K562 (cell line): ENCODE data around the gene TBC1D2. TPM values are rescaled to one million over a fixed set of nuclear protein-coding genes. Genes with fewer than 3 reads are reported as not detected.

Experiments
- ATAC-seq: fragments of 200-7000 bp; cut with Tn5 transposase; 3 replicates; pipeline ENCODE4 v1.9.1; 2020; ENCODE audit warnings: moderate library complexity
- BruUV-seq: library from RNA; stranded (reverse); fragments of 400-500 nt; replicated peaks from 2 replicates; lab custom pipeline; 2021; lab: Mats Ljungman, UMichigan
- CTCF ChIA-PET: fragments of 300-600 bp; formaldehyde crosslinking; extraction: SDS; loops from one replicate; lab custom pipeline; 2021; ENCODE audit warnings: low intra/inter-chr PET ratio; lab: Yijun Ruan, JAX
- POLR2A ChIA-PET: fragments of 300-600, 350-650 bp; sonication (Branson Sonifier 250); formaldehyde crosslinking; extraction: SDS; loops from one replicate; lab custom pipeline; 2021; ENCODE audit warnings: antibody characterized with exemption, inconsistent platforms; lab: Yijun Ruan, JAX
- DNase-seq, 4 experiments: peaks; one replicate each; pipeline versions ENCODE4 v3.0.0 to v3.0.0-alpha.2; 2011 to 2018; ENCODE audit warnings: low spot score in 3 of 4, mixed read lengths in 3 of 4; ENCODE audit errors: extremely low read depth in 1 of 4
- FAIRE-seq: peaks from 2 replicates; lab custom pipeline; 2011; peaks lifted over from hg19 to GRCh38; lab: Jason Lieb, UNC
- H2AFZ ChIP-seq: 2 replicates; pipeline ENCODE4 v1.6.0; 2011; ENCODE audit warnings: low read depth, low read length, control low read depth, inconsistent platforms
- H3K27ac ChIP-seq: fragments of 200-600 bp; 3 replicates; pipeline ENCODE4 v1.8.0; 2011; ENCODE audit warnings: low read depth, mild to moderate bottlenecking, control low read depth, inconsistent platforms, low read length, moderate library complexity, mixed read lengths; ENCODE audit errors: extremely low read depth
- H3K27me3 ChIP-seq, 2 experiments: fragments of 300-600 bp in 1 of 2; 2 replicates in 1 of 2; 3 replicates in 1 of 2; pipeline versions ENCODE4 v1.6.0 to v1.8.0; 2011; ENCODE audit warnings: inconsistent platforms in 2 of 2, low read length in 2 of 2, mild to moderate bottlenecking in 1 of 2, mixed read lengths in 1 of 2, moderate library complexity in 1 of 2; ENCODE audit not compliant: control insufficient read depth in 2 of 2, insufficient read depth in 2 of 2
- H3K36me3 ChIP-seq: fragments of 300-600 bp; 3 replicates; pipeline ENCODE4 v1.8.0; 2011; ENCODE audit warnings: mild to moderate bottlenecking, low read length, inconsistent platforms; ENCODE audit not compliant: control insufficient read depth, insufficient read depth
- H3K4me1 ChIP-seq, 2 experiments: fragments of 200-600 bp in 1 of 2; replicated peaks in 1 of 2; 2 replicates in 1 of 2; 3 replicates in 1 of 2; pipeline versions ENCODE4 v1.5.1 to v1.8.0; 2011; ENCODE audit warnings: inconsistent platforms in 2 of 2, low read length in 2 of 2, mild to moderate bottlenecking in 1 of 2, mixed read lengths in 1 of 2, moderate library complexity in 1 of 2; ENCODE audit not compliant: control insufficient read depth in 2 of 2, insufficient read depth in 2 of 2
- H3K4me2 ChIP-seq: 2 replicates; pipeline ENCODE4 v1.6.1; 2011; ENCODE audit warnings: low read length, control low read depth, inconsistent platforms, mixed read lengths; ENCODE audit not compliant: insufficient read depth
- H3K4me3 ChIP-seq: fragments of 200-600 bp; sonication (generic), shearing (Covaris generic); 2 replicates; pipeline ENCODE4 v1.5.1; 2016; ENCODE audit warnings: control low read depth, inconsistent platforms
- H3K79me2 ChIP-seq: fragments of 200-600 bp; 3 replicates; pipeline ENCODE4 v1.8.0; 2011; ENCODE audit warnings: low read length, inconsistent platforms; ENCODE audit not compliant: control insufficient read depth, insufficient read depth
- H3K9ac ChIP-seq, 2 experiments: 2 replicates each; pipeline versions ENCODE4 v1.6.0 to v1.6.1; 2011; ENCODE audit warnings: low read depth in 2 of 2, low read length in 2 of 2, control low read depth in 1 of 2, inconsistent platforms in 1 of 2, mild to moderate bottlenecking in 1 of 2, mixed read lengths in 1 of 2; ENCODE audit not compliant: insufficient read depth in 1 of 2
- H3K9me1 ChIP-seq: one replicate; pipeline ENCODE4 v1.6.0; 2011; ENCODE audit warnings: inconsistent platforms, mild to moderate bottlenecking, low read length, moderate library complexity; ENCODE audit not compliant: control insufficient read depth, insufficient read depth
- H3K9me3 ChIP-seq: replicated peaks from 2 replicates; pipeline ENCODE4 v1.5.1; 2011; ENCODE audit warnings: low read depth, low read length, inconsistent platforms; ENCODE audit not compliant: control insufficient read depth, insufficient read depth
- H4K20me1 ChIP-seq: replicated peaks from 2 replicates; pipeline ENCODE4 v1.6.1; 2011; ENCODE audit warnings: low read length, inconsistent platforms, mixed read lengths; ENCODE audit not compliant: control insufficient read depth, insufficient read depth
- MAFG ChIP-seq: fragments of 450-650 bp; conservative IDR thresholded peaks from 2 replicates; pipeline ENCODE4 v1.6.1; 2016; ENCODE audit warnings: missing genetic modification characterization, missing compliant biosample characterization
- NCOA1 ChIP-seq: fragments of 450-650 bp; IDR thresholded peaks from 2 replicates; pipeline ENCODE4 v1.6.1; 2016; ENCODE audit warnings: low read depth
- NEUROD1 ChIP-seq: fragments of 150-350 bp; IDR thresholded peaks from 2 replicates; pipeline ENCODE4 v1.6.1; 2014; ENCODE audit warnings: borderline replicate concordance, low read length, low read depth; ENCODE audit not compliant: partially characterized antibody
- THRA ChIP-seq: fragments of 450-650 bp; IDR thresholded peaks from 2 replicates; pipeline ENCODE4 v1.6.1; 2017; ENCODE audit warnings: mild to moderate bottlenecking, moderate library complexity
- ZNF184 ChIP-seq: sonication (generic); formaldehyde crosslinking; IDR thresholded peaks from 2 replicates; pipeline ENCODE4 v1.5.0; 2020; ENCODE audit warnings: missing genetic modification reagents
- ZNF395 ChIP-seq: fragments of 200-800 bp; sonication (Bioruptor generic); IDR thresholded peaks from 2 replicates; pipeline ENCODE4 v1.6.1; 2017; ENCODE audit warnings: missing genetic modification characterization, missing compliant biosample characterization
- WGBS: fragments of 100-300 bp; shearing (Covaris generic); methylation state at CpG from one replicate; pipeline ENCODE4 v1.1.6; 2016; ENCODE audit warnings: low coverage, mixed read lengths; ENCODE audit not compliant: insufficient coverage; ENCODE audit errors: missing lambda C conversion rate; 5-methylcytosine and 5-hydroxymethylcytosine counted together
- in situ Hi-C: fragments of 300-500 bp; cut with MboI; formaldehyde crosslinking; loops from 4 replicates; pipeline ENCODE4 v1.15.0; 2018; ENCODE audit warnings: inconsistent platforms, mixed read lengths
- intact Hi-C: fragments of 100-400 bp; cut with micrococcal nuclease; formaldehyde crosslinking; loops from 2 replicates; pipeline ENCODE4 v1.14.2; 2022
- polyA plus RNA-seq, 8 experiments: library from polyadenylated mRNA; depleted of rRNA in 4 of 8; stranded (reverse) in 5 of 8; unstranded in 3 of 8; fragments of >200 nt; fragmentation: Nextera tagmentation in 2 of 8; fragmentation: Illumina TruSeq in 1 of 8; extraction: Ambion mirVana in 2 of 8; extraction: Trizol in 1 of 8; gene quantifications; 2 replicates each; pipeline versions ENCODE4 v1.2.1 to v1.2.3, GENCODE V29; 2011 to 2014; ENCODE audit warnings: inconsistent platforms in 1 of 8, missing spikeins in 1 of 8
- total RNA-seq, 7 experiments: library from RNA; depleted of rRNA in 6 of 7; stranded (reverse); fragments of >200 nt in 6 of 7; fragmentation: Illumina TruSeq in 2 of 7; extraction: Trizol in 2 of 7; gene quantifications; 2 replicates each; pipeline versions ENCODE4 v1.2.1 to v1.2.3, GENCODE V29; 2011 to 2021; ENCODE audit warnings: low replicate concordance in 1 of 7

TBC1D2 gene
- total and polyA plus RNA-seq, 9 of the 15 experiments (the other 6 are each of a cell fraction or from before 2014, with no cell fraction given): 0.10 to 7.0 (median 2.5) TPM

GRCh38 chr9:98302150-98302549, 46.7 kb upstream of the TBC1D2 start:
- Histone ChIP-seq H3K36me3 (no peaks in the 10 kb centered on the region), H3K4me2 (no peak overlapping the region)
- no peak for TF ChIP-seq ZNF184
- TF ChIP-seq ZNF395 (CRISPR knock-in tag): no peak
- TF ChIP-seq NEUROD1: no peak
- TF ChIP-seq MAFG: no peak
- TF ChIP-seq NCOA1: no peak
- TF ChIP-seq THRA: no peak
- TF ChIP-seq, all 486 proteins: peak for 0
- Histone ChIP-seq H3K79me2 (no peaks in the 10 kb centered on the region), H2AFZ (peak overlapping the region; percentile 59; the same call in 1 of the 2 replicates), H3K4me3 (no peak overlapping the region), H3K4me1 (peaks cover 13 to 24% of the 10 kb centered on the region in 2 experiments), H3K27ac (no peak overlapping the region), H4K20me1 (no peaks in the 10 kb centered on the region), H3K27me3 (no peaks in the 10 kb centered on the region), H3K9ac (no peak overlapping the region), H3K9me1 (no peaks in the 10 kb centered on the region), H3K9me3 (no peaks in the 10 kb centered on the region)
- intact Hi-C loops: no loop called here
- BruUV-seq: no TSS peak
- POLR2A ChIA-PET: interaction anchor here (0.7 kb wide), 1 partner anchor 9 kb away, joined by 3 read pairs; no protein-coding TSS in a partner anchor
- in situ Hi-C loops: loop anchor here (25.0 kb wide), 1 partner anchor 235 kb away; no protein-coding TSS in a partner anchor
- WGBS: 58% methylated on average over 5 of the region's 5 CpGs
- CTCF ChIA-PET: no interaction called here
- ATAC-seq (no peak), DNase-seq (no peak), FAIRE-seq (no peak)
